ENCODE measurements around the gene VANGL1.

DNA sequence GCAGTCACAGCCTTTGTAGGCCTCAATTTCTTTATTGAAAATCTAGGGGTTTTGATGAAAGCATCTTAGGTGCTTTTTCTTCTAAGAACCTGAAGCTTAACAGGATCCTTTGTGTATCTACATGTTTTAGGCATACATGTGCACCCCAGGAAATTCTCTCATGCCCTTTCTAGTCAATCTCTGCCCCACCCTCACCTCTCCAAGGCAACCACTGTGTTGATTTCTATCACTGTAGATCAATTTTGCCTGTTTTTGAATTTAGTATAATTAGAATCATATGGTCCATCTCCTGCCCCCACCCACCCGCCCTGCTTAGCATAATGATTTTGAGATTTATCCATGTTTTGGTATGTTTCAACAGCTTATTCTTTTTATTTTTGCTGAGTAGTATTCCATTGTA, 19.4 kb downstream of the VANGL1 start:
- TF ChIP-seq JUND (IDR thresholded peaks at IDR 0.05; ENCODE audit: low read length): no peak
- TF ChIP-seq, protein P1, sequence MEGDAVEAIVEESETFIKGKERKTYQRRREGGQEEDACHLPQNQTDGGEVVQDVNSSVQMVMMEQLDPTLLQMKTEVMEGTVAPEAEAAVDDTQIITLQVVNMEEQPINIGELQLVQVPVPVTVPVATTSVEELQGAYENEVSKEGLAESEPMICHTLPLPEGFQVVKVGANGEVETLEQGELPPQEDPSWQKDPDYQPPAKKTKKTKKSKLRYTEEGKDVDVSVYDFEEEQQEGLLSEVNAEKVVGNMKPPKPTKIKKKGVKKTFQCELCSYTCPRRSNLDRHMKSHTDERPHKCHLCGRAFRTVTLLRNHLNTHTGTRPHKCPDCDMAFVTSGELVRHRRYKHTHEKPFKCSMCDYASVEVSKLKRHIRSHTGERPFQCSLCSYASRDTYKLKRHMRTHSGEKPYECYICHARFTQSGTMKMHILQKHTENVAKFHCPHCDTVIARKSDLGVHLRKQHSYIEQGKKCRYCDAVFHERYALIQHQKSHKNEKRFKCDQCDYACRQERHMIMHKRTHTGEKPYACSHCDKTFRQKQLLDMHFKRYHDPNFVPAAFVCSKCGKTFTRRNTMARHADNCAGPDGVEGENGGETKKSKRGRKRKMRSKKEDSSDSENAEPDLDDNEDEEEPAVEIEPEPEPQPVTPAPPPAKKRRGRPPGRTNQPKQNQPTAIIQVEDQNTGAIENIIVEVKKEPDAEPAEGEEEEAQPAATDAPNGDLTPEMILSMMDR (IDR thresholded peaks at IDR 0.05; ENCODE audit: control extremely low read depth in 1 of 3, insufficient read depth in 1 of 3, low read depth in 1 of 3, low read length in 3 of 3): no peak
- TF ChIP-seq, protein P2, sequence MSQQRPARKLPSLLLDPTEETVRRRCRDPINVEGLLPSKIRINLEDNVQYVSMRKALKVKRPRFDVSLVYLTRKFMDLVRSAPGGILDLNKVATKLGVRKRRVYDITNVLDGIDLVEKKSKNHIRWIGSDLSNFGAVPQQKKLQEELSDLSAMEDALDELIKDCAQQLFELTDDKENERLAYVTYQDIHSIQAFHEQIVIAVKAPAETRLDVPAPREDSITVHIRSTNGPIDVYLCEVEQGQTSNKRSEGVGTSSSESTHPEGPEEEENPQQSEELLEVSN (IDR thresholded peaks at IDR 0.05): no peak
- TF ChIP-seq EP300 (IDR thresholded peaks at IDR 0.05; ENCODE audit: borderline replicate concordance in 1 of 2, low read depth in 2 of 2, low read length in 2 of 2): no peak

Measured in H1 (cell line).